Upper lobe of left lung (tissue), 4 donors: Measurements from ENCODE around the gene RARB.

Experiments used
- EP300 ChIP-seq, 4 donors: sonication (generic); formaldehyde crosslinking; IDR thresholded peaks; one replicate each; pipeline ENCODE4 v1.5.1; 2017; ENCODE audit warnings: antibody characterized with exemption in 4 of 4, control low read depth in 2 of 4
- POLR2AphosphoS5 ChIP-seq, 2 donors: sonication (generic); formaldehyde crosslinking; IDR thresholded peaks; one replicate each; pipeline ENCODE4 v1.5.1; 2017; ENCODE audit warnings: antibody characterized with exemption in 2 of 2
- TF ChIP-seq, protein P1 (sequence below), 6 experiments: fragments of 450-650 bp in 4 of 6; fragments of 200-600 bp in 2 of 6; sonication (generic) in 2 of 6; IDR thresholded peaks; one replicate each; pipeline ENCODE4 v1.5.1; 2016 to 2019; ENCODE audit warnings: antibody characterized with exemption in 6 of 6

DNA sequence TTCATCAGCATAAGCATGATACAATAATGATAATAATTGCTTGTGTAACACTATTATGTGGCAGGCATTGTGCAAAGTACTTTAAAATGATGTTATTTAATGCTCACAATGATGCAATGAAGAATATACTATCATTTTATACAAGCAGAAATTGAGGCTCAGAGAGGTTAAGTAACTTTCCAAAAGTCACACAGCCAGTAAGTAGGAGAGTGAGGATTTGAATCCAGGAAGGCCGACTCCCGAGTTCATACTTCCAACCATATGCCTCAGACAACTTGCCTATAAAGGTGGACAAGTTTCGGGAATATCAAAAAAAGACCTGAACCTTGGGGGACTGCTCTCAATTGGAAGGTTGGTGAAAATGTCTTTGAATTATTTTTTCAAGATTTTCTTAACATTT, 19.9 kb downstream of the RARB start:
- TF ChIP-seq, protein P1, sequence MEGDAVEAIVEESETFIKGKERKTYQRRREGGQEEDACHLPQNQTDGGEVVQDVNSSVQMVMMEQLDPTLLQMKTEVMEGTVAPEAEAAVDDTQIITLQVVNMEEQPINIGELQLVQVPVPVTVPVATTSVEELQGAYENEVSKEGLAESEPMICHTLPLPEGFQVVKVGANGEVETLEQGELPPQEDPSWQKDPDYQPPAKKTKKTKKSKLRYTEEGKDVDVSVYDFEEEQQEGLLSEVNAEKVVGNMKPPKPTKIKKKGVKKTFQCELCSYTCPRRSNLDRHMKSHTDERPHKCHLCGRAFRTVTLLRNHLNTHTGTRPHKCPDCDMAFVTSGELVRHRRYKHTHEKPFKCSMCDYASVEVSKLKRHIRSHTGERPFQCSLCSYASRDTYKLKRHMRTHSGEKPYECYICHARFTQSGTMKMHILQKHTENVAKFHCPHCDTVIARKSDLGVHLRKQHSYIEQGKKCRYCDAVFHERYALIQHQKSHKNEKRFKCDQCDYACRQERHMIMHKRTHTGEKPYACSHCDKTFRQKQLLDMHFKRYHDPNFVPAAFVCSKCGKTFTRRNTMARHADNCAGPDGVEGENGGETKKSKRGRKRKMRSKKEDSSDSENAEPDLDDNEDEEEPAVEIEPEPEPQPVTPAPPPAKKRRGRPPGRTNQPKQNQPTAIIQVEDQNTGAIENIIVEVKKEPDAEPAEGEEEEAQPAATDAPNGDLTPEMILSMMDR (IDR thresholded peaks at IDR 0.05) = no peak
- TF ChIP-seq EP300 (IDR thresholded peaks at IDR 0.05) (no peak), POLR2AphosphoS5 (IDR thresholded peaks at IDR 0.05) (no peak)
